Natural killer cell (primary cell): Measurements from ENCODE around the gene SETX. TPM values are rescaled to one million over a fixed set of nuclear protein-coding genes. Genes with fewer than 3 reads are reported as not detected.
A peak's percentile ranks its signal among the peaks of the same experiment; 100 is the strongest.
"Not testable (repeated sequence)": the region's sequence is repeated elsewhere in the genome, so short reads cannot be mapped to it uniquely, and the experiment has no call there.

Experiments
- ATAC-seq, 3 donors: fragments of 150-1000 bp in 2 of 3; fragments of 200-7000 bp in 1 of 3; cut with Tn5 transposase; 1 replicate in 1 of 3; 2 replicates in 2 of 3; pipeline ENCODE4 v1.10.0; 2021; ENCODE audit warnings: mild to moderate bottlenecking in 2 of 3, moderate library complexity in 2 of 3
- DNase-seq, 2 donors: peaks; one replicate each; pipeline versions ENCODE4 v3.0.0 to v3.0.0-alpha.2; 2013 to 2021; ENCODE audit warnings: mixed read lengths in 1 of 2
- H3K27ac ChIP-seq: one replicate; pipeline ENCODE4 v1.5.1; 2013; ENCODE audit warnings: mild to moderate bottlenecking, low read length
- H3K27me3 ChIP-seq: one replicate; pipeline ENCODE4 v1.6.1; 2013; ENCODE audit warnings: low read length; ENCODE audit not compliant: control insufficient read depth, insufficient read depth
- H3K36me3 ChIP-seq: one replicate; pipeline ENCODE4 v1.6.1; 2013; ENCODE audit warnings: low read length; ENCODE audit not compliant: control insufficient read depth, insufficient read depth
- H3K4me1 ChIP-seq: one replicate; pipeline ENCODE4 v1.6.1; 2013; ENCODE audit warnings: low read length; ENCODE audit not compliant: control insufficient read depth, insufficient read depth
- H3K4me3 ChIP-seq: one replicate; pipeline ENCODE4 v1.5.1; 2013; ENCODE audit warnings: low read length
- H3K9me3 ChIP-seq: one replicate; pipeline ENCODE4 v1.6.1; 2013; ENCODE audit warnings: low read length; ENCODE audit not compliant: control insufficient read depth, insufficient read depth
- H3K27ac Mint-ChIP-seq, 2 donors: one replicate each; pipeline ENCODE4 v1.8.0; 2022; ENCODE audit warnings: mild to moderate bottlenecking in 2 of 2, mixed read lengths in 2 of 2, moderate library complexity in 1 of 2
- H3K27me3 Mint-ChIP-seq, 2 donors: one replicate each; pipeline ENCODE4 v1.8.0; 2022; ENCODE audit warnings: low read depth in 2 of 2, mixed read lengths in 2 of 2
- H3K36me3 Mint-ChIP-seq: one replicate; pipeline ENCODE4 v1.8.0; 2022; ENCODE audit warnings: mixed read lengths
- H3K4me1 Mint-ChIP-seq, 2 donors: one replicate each; pipeline ENCODE4 v1.8.0; 2022; ENCODE audit warnings: mixed read lengths in 2 of 2
- H3K4me3 Mint-ChIP-seq: one replicate; pipeline ENCODE4 v1.8.0; 2022; ENCODE audit warnings: mild to moderate bottlenecking, moderate library complexity, mixed read lengths
- H3K9me3 Mint-ChIP-seq, 2 donors: one replicate each; pipeline ENCODE4 v1.8.0; 2022; ENCODE audit warnings: mixed read lengths in 2 of 2
- CTCF ChIP-seq: fragments of 200-600 bp; IDR thresholded peaks from one replicate; pipeline ENCODE4 v1.8.0; 2022; ENCODE audit warnings: antibody characterized with exemption
- whole genome bisulfite sequencing: methylation state at CpG from one replicate; pipeline ENCODE4 v1.1.7; 2013; ENCODE audit warnings: missing lambda C conversion rate; ENCODE audit not compliant: insufficient coverage; 5-methylcytosine and 5-hydroxymethylcytosine counted together
- intact Hi-C: fragments of 100-400 bp; cut with micrococcal nuclease; formaldehyde crosslinking; loops from one replicate; pipeline ENCODE4 v1.14.2; 2022
- total RNA-seq, 4 donors: library from RNA; stranded (reverse); fragments of 120-200 nt in 1 of 4; gene quantifications; one replicate each; pipeline versions ENCODE4 v1.2.3 to v1.2.4, GENCODE V29; 2013 to 2022

SETX gene
- total RNA-seq, 3 donors from 2014 or later (not counting 1 experiment from before 2014, with no cell fraction given) = 85.3 to 109 (median 97.7) TPM

- DNase-seq = no peak
- TF ChIP-seq CTCF = no peak
- H3K9me3 ChIP-seq = no peaks in the 10 kb centered on the region
- Mint-ChIP-seq H3K4me1 (peaks cover 24 to 30% of the 10 kb centered on the region in 2 donors), H3K27ac (peak overlapping the region; percentile 67 to 79), H3K4me3 (no peak overlapping the region), H3K27me3 (no peaks in the 10 kb centered on the region), H3K9me3 (no peaks in the 10 kb centered on the region), H3K36me3 (no peaks in the 10 kb centered on the region)
- intact Hi-C loops = no loop called here
- peaks cover 24% of the 10 kb centered on the region for H3K4me1 ChIP-seq
- no peak for ATAC-seq
- 52% methylated on average over 8 of the region's 8 CpGs for WGBS
- peak overlapping the region; percentile 47 for H3K27ac ChIP-seq
- H3K27me3 ChIP-seq = no peaks in the 10 kb centered on the region
- H3K4me3 ChIP-seq = no peak overlapping the region
- H3K36me3 ChIP-seq = peaks cover 49% of the 10 kb centered on the region
These were observed 29.6 kb upstream of the SETX start for GRCh38 chr9:132384376-132384775.

- ATAC-seq = peak in 1 of 3 donors; percentile 30
- intact Hi-C loops = no loop called here
- Histone ChIP-seq H3K36me3 (peaks cover 46% of the 10 kb centered on the region), H3K4me1 (peaks cover 24% of the 10 kb centered on the region), H3K27ac (peak overlapping the region; percentile 57), H3K4me3 (no peak overlapping the region), H3K27me3 (no peaks in the 10 kb centered on the region), H3K9me3 (no peaks in the 10 kb centered on the region)
- Mint-ChIP-seq H3K27ac (peak overlapping the region; percentile 67 to 79), H3K27me3 (no peaks in the 10 kb centered on the region), H3K9me3 (no peaks in the 10 kb centered on the region), H3K4me1 (peaks cover 24 to 30% of the 10 kb centered on the region in 2 donors), H3K4me3 (no peak overlapping the region), H3K36me3 (peaks cover 8% of the 10 kb centered on the region)
- 41% methylated on average over 9 of the region's 10 CpGs for WGBS
- no peak for DNase-seq
- TF ChIP-seq CTCF = no peak
These were observed 28.7 kb upstream of the SETX start for GRCh38 chr9:132383462-132383883.

GRCh38 chr9:132381966-132382541 lies 27.3 kb upstream of the SETX start:
- peak in 1 of 3 donors; percentile 26 for ATAC-seq
- WGBS = 57% methylated on average over 9 of the region's 9 CpGs
- no peaks in the 10 kb centered on the region for H3K9me3 ChIP-seq
- Mint-ChIP-seq H3K27me3 (no peaks in the 10 kb centered on the region), H3K4me1 (peaks cover 24 to 30% of the 10 kb centered on the region in 2 donors), H3K36me3 (peaks cover 8% of the 10 kb centered on the region), H3K4me3 (no peak overlapping the region), H3K27ac (peak overlapping the region in 1 of 2 donors; percentile 72), H3K9me3 (no peaks in the 10 kb centered on the region)
- H3K27me3 ChIP-seq = no peaks in the 10 kb centered on the region
- TF ChIP-seq CTCF = no peak
- peaks cover 24% of the 10 kb centered on the region for H3K4me1 ChIP-seq
- H3K4me3 ChIP-seq = no peak overlapping the region
- intact Hi-C loops = no loop called here
- DNase-seq = no peak
- H3K36me3 ChIP-seq = peaks cover 48% of the 10 kb centered on the region
- peak overlapping the region; percentile 71 for H3K27ac ChIP-seq

GRCh38 chr9:132378416-132378815 lies 23.6 kb upstream of the SETX start:
- H3K4me1 Mint-ChIP-seq = peaks cover 13 to 17% of the 10 kb centered on the region in 2 donors
- H3K4me3 ChIP-seq, H3K36me3 Mint-ChIP-seq, H3K27me3 Mint-ChIP-seq, DNase-seq, H3K9me3 Mint-ChIP-seq, ATAC-seq, H3K27me3 ChIP-seq, intact Hi-C loops, H3K4me3 Mint-ChIP-seq, H3K27ac ChIP-seq, H3K9me3 ChIP-seq, H3K27ac Mint-ChIP-seq: not testable (repeated sequence)
- Histone ChIP-seq H3K36me3 (peaks cover 38% of the 10 kb centered on the region), H3K4me1 (peaks cover 27% of the 10 kb centered on the region)
- 99% methylated on average over 3 of the region's 3 CpGs for WGBS

GRCh38 chr9:132377769-132378168 lies 23.0 kb upstream of the SETX start:
- H3K9me3 ChIP-seq, H3K27ac Mint-ChIP-seq, H3K4me3 ChIP-seq, H3K36me3 Mint-ChIP-seq, H3K4me3 Mint-ChIP-seq, ATAC-seq, H3K27me3 ChIP-seq, intact Hi-C loops, DNase-seq, H3K27me3 Mint-ChIP-seq, H3K9me3 Mint-ChIP-seq, H3K27ac ChIP-seq: not testable (repeated sequence)
- whole genome bisulfite sequencing = 99% methylated on average over 2 of the region's 2 CpGs
- H3K36me3 ChIP-seq = peaks cover 34% of the 10 kb centered on the region
- peaks cover 12 to 18% of the 10 kb centered on the region in 2 donors for H3K4me1 Mint-ChIP-seq
- peaks cover 29% of the 10 kb centered on the region for H3K4me1 ChIP-seq
